ENCODE measurements around the gene ZNF334.

ZNF334 gene

GRCh38 chr20:46545077-46545826 is 31.9 kb upstream of the ZNF334 start:
- no peak for DNase-seq

- DNase-seq: no peak
These were observed 31.2 kb upstream of the ZNF334 start for GRCh38 chr20:46544576-46544975.

DNA sequence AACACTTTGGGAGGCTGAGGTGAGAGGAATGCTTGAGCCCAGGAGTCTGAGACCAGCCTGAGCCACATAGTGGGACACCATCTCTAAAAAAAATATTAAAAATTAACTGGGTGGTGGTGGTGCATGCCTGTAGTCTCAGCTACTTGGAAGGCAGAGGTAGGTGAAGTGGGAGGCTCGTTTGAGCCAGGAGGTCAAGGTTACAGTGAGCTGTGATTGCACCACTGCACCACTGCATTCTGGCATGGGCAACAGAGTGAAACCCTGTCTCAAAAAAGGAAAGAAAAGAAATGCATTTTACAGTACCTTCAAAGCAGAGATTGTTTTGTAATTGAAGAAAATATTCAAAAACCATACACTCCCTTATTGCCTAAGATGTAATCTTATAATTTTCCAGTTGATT is 30.6 kb upstream of the ZNF334 start:
- DNase-seq: no peak

GRCh38 chr20:46543033-46543432 is 29.7 kb upstream of the ZNF334 start:
- no peak for DNase-seq

- no peak for DNase-seq
These were observed 28.0 kb upstream of the ZNF334 start for GRCh38 chr20:46541229-46541935.

- DNase-seq: no peak
These were observed 25.8 kb upstream of the ZNF334 start for GRCh38 chr20:46539113-46539512.

GRCh38 chr20:46530640-46531039 is 17.3 kb upstream of the ZNF334 start:
- no peak for DNase-seq

DNA sequence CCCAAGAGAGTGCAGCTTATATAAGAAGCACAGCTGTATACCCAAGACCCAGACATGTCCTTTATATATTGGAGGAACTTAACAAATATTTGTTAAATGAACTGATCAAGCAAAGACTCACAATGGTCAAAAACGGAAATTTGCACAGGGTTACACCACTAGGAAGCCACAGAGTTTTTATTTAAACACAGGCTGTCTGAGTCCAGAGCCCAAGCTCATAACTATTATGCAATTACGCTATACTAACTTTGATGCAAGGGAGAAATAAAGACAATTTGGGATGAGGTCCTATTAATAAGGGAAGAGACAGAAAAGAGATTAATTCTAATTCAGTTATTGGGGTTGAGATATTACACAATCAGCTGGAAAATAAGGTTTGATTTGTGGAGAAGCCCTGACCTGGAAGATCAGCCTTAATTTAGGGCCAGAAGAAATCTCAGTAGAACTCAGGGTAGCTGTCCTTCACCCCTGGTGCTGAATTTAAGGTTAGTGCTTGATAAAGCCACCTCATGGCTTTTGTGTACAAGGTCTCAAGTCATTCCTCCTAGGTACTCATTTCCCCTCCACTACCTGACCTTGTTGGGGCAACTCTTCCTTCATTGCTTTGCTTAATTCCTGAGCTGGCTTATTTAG is 10.5 kb upstream of the ZNF334 start:
- DNase-seq: no peak

GRCh38 chr20:46523108-46523507 is 9.7 kb upstream of the ZNF334 start:
- DNase-seq: no peak

DNA sequence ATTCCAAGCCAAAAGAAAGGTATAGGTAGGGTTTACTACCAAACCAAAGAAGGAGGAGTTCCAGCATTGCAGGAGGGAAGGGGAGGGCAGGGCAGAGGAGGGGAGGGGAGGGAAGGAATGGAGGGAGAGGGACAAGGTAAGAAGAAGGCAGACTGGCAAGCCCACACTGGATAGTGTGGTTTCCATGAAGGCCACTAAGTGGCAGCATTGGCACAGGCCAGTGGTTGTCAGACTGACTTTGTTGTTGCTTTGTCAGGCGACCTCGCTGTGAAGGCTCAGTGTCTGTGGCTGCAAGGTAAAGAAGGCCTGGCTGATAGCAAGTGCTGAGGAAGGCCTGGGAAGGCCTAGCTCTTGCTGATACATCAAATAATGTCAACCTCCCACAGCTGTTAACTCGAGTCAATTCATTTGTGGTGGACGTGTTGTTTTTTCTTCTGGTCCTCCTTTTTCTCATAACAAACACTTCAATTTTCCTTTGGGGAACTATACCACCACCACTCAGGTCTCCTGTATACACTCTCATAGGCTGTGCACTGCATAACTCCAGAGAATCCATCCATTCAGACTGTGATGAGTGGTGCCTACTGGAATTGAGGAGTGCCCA is 7.7 kb upstream of the ZNF334 start:
- peak; percentile 40 for DNase-seq

DNA sequence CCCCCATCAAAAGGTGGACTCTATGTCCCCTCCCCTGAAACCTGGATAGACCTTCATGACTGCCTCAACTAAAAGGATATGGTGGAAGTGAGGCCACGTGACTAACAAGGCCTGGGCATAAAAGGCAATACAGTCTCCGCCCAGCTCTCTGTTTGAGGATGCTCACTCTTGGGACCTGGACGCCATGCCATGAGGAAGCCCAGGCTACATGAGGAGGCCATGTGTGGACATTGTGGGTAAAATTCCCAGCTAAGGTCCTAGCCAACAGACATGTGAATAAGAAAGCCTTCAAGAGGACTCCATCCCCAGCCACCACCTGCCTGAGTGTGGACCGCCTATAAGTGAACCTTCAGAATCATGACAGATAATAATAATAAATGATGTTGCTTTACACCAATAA is 7.2 kb upstream of the ZNF334 start:
- no peak for DNase-seq

- no peak for DNase-seq
These were observed 6.2 kb upstream of the ZNF334 start for GRCh38 chr20:46519471-46520068.

- DNase-seq: no peak
These were observed 3.8 kb downstream of the ZNF334 start for GRCh38 chr20:46509523-46509922.

- DNase-seq: no peak
These were observed 5.5 kb downstream of the ZNF334 start for GRCh38 chr20:46507760-46508407.

GRCh38 chr20:46505506-46505905 is 7.9 kb downstream of the ZNF334 start:
- DNase-seq: no peak

DNA sequence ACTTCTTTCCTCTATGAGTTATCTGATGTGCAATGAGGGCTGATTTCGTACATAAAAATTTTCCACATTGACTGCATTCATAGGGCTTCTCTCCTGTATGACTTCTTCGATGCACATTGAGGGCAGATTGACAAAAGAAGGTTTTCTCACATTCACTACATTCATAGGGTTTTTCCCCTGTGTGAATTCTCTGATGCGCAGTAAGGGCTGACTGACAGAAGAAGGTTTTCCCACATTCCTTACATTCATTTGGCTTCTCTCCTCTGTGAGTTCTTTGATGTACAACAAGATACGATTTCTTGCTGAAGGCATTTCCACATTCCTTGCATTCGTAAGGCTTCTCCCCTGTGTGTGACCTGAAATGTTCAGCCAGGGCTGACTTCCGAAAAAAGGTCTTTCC is 11.4 kb downstream of the ZNF334 start:
- no peak for DNase-seq

DNA sequence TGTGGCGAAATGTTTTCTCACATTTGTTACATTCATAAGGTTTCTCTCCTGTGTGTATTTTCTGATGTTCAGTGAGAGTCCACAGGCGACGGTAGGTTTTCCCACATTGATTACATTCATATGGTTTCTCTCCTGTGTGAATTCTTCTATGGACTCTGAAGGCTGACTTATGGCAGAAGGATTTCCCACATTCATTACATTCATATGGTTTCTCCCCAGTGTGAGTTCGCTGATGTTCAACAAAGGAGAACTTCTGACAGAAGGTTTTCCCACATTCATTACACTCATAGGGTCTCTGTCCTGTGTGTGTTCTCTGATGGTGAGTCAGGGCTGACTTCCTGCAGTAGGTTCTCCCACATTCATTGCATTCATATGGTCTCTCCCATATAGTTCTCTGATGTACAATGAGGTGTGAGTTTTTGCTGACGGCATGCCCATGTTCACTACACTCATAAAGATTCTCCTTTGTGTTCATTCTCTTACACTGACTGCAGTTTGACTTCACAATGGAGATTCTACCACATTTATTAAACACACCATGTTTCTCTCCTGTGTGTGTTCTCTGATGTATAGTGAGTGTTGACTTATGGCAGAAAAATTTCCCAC is 11.9 kb downstream of the ZNF334 start:
- DNase-seq: no peak

GRCh38 chr20:46494077-46494476 is 19.3 kb downstream of the ZNF334 start:
- DNase-seq: no peak

- DNase-seq: no peak
These were observed 22.0 kb downstream of the ZNF334 start for GRCh38 chr20:46491354-46491753.

GRCh38 chr20:46488451-46488850 is 24.9 kb downstream of the ZNF334 start:
- no peak for DNase-seq

DNA sequence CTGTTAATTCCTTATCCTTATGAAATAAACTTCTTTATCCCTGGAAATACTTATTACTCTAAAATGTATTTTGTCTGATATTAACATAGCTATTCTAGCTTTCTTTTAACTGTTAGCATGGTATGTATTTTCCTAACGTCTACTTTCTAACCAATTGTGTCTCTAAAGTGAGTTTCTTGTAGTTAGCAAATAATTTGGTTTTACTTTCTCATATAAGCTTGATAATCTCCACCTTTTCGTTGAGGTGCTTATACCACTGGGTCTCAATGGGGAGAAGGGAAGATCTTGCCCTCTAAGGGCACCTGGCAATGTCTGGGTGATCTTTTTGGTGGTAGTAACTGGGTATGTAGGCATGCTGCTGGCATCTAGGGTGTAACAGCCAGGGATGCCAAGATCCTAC is 25.7 kb downstream of the ZNF334 start:
- DNase-seq: no peak

- no peak for DNase-seq
These were observed 27.9 kb downstream of the ZNF334 start for GRCh38 chr20:46485431-46485830.
